H4 (cell line): ENCODE data around the gene KIRREL1. TPM values are rescaled to one million over a fixed set of nuclear protein-coding genes. Genes with fewer than 3 reads are reported as not detected.

Experiments
- DNase-seq: peaks from one replicate; pipeline ENCODE4 v3.0.0-alpha.2; 2015; ENCODE audit warnings: low spot score
- total RNA-seq: library from RNA; depleted of rRNA; stranded (reverse); fragments of >200 nt; shearing (Covaris generic); gene quantifications from 2 replicates; pipeline ENCODE4 v1.2.3, GENCODE V29; 2014

KIRREL1 gene
- total RNA-seq, 1 experiment from 2014 or later = 38.4 TPM

GRCh38 chr1:158007180-158007579, 13.7 kb downstream of the KIRREL1 start:
- DNase-seq = no peak

- no peak for DNase-seq
These were observed 14.4 kb downstream of the KIRREL1 start for GRCh38 chr1:158007667-158008386.

- DNase-seq = no peak
These were observed 15.2 kb downstream of the KIRREL1 start for GRCh38 chr1:158008630-158009029.

- DNase-seq = no peak
These were observed 18.3 kb downstream of the KIRREL1 start for GRCh38 chr1:158011714-158012113.

GRCh38 chr1:158013840-158014730, 20.6 kb downstream of the KIRREL1 start:
- DNase-seq = no peak

- no peak for DNase-seq
These were observed 21.4 kb downstream of the KIRREL1 start for GRCh38 chr1:158014731-158015320.

- DNase-seq = no peak
These were observed 23.3 kb downstream of the KIRREL1 start for GRCh38 chr1:158016651-158017335.

GRCh38 chr1:158017800-158018595, 24.6 kb downstream of the KIRREL1 start:
- DNase-seq = no peak

- DNase-seq = peak; percentile 96
These were observed 25.9 kb downstream of the KIRREL1 start for GRCh38 chr1:158019171-158019868.

- DNase-seq = no peak
These were observed 26.9 kb downstream of the KIRREL1 start for GRCh38 chr1:158020259-158020885.

GRCh38 chr1:158020886-158021620, 27.6 kb downstream of the KIRREL1 start:
- DNase-seq = no peak

- DNase-seq = no peak
These were observed 28.3 kb downstream of the KIRREL1 start for GRCh38 chr1:158021721-158022120.

GRCh38 chr1:158022554-158023312, 29.3 kb downstream of the KIRREL1 start:
- no peak for DNase-seq

- no peak for DNase-seq
These were observed 31.3 kb downstream of the KIRREL1 start for GRCh38 chr1:158024737-158025136.

- DNase-seq = no peak
These were observed 32.3 kb downstream of the KIRREL1 start for GRCh38 chr1:158025576-158026230.

- DNase-seq = no peak
These were observed 33.2 kb downstream of the KIRREL1 start for GRCh38 chr1:158026651-158027050.

GRCh38 chr1:158027508-158027907, 34.1 kb downstream of the KIRREL1 start:
- DNase-seq = no peak

- no peak for DNase-seq
These were observed 35.5 kb downstream of the KIRREL1 start for GRCh38 chr1:158028969-158029368.
